Non-pigmented ciliary epithelial cell (primary cell): ENCODE results near the gene APIP.

Experiments
- DNase-seq: peaks from one replicate; pipeline ENCODE4 v3.0.0-alpha.2; 2010; ENCODE audit warnings: low read depth

APIP gene

GRCh38 chr11:34840736-34841386 is 75.3 kb downstream of the APIP start:
- no peak for DNase-seq

- no peak for DNase-seq
Observed at GRCh38 chr11:34839969-34840368, 76.2 kb downstream of the APIP start.

- no peak for DNase-seq
Observed at GRCh38 chr11:34836958-34837856, 79.0 kb downstream of the APIP start.

GRCh38 chr11:34833602-34834001 is 82.6 kb downstream of the APIP start:
- no peak for DNase-seq
